Natural killer cell (primary cell): ENCODE data around the gene GPBP1. TPM values are rescaled to one million over a fixed set of nuclear protein-coding genes. Genes with fewer than 3 reads are reported as not detected.
"Not testable (repeated sequence)": the region's sequence is repeated elsewhere in the genome, so short reads cannot be mapped to it uniquely, and the experiment has no call there.

Experiments used
- ATAC-seq, 3 donors: fragments of 150-1000 bp in 2 of 3; fragments of 200-7000 bp in 1 of 3; cut with Tn5 transposase; 1 replicate in 1 of 3; 2 replicates in 2 of 3; pipeline ENCODE4 v1.10.0; 2021; ENCODE audit warnings: mild to moderate bottlenecking in 2 of 3, moderate library complexity in 2 of 3
- DNase-seq, 2 donors: peaks; one replicate each; pipeline versions ENCODE4 v3.0.0 to v3.0.0-alpha.2; 2013 to 2021; ENCODE audit warnings: mixed read lengths in 1 of 2
- H3K27ac ChIP-seq: one replicate; pipeline ENCODE4 v1.5.1; 2013; ENCODE audit warnings: mild to moderate bottlenecking, low read length
- H3K27me3 ChIP-seq: one replicate; pipeline ENCODE4 v1.6.1; 2013; ENCODE audit warnings: low read length; ENCODE audit not compliant: control insufficient read depth, insufficient read depth
- H3K36me3 ChIP-seq: one replicate; pipeline ENCODE4 v1.6.1; 2013; ENCODE audit warnings: low read length; ENCODE audit not compliant: control insufficient read depth, insufficient read depth
- H3K4me1 ChIP-seq: one replicate; pipeline ENCODE4 v1.6.1; 2013; ENCODE audit warnings: low read length; ENCODE audit not compliant: control insufficient read depth, insufficient read depth
- H3K4me3 ChIP-seq: one replicate; pipeline ENCODE4 v1.5.1; 2013; ENCODE audit warnings: low read length
- H3K9me3 ChIP-seq: one replicate; pipeline ENCODE4 v1.6.1; 2013; ENCODE audit warnings: low read length; ENCODE audit not compliant: control insufficient read depth, insufficient read depth
- H3K27ac Mint-ChIP-seq, 2 donors: one replicate each; pipeline ENCODE4 v1.8.0; 2022; ENCODE audit warnings: mild to moderate bottlenecking in 2 of 2, mixed read lengths in 2 of 2, moderate library complexity in 1 of 2
- H3K27me3 Mint-ChIP-seq, 2 donors: one replicate each; pipeline ENCODE4 v1.8.0; 2022; ENCODE audit warnings: low read depth in 2 of 2, mixed read lengths in 2 of 2
- H3K36me3 Mint-ChIP-seq: one replicate; pipeline ENCODE4 v1.8.0; 2022; ENCODE audit warnings: mixed read lengths
- H3K4me1 Mint-ChIP-seq, 2 donors: one replicate each; pipeline ENCODE4 v1.8.0; 2022; ENCODE audit warnings: mixed read lengths in 2 of 2
- H3K4me3 Mint-ChIP-seq: one replicate; pipeline ENCODE4 v1.8.0; 2022; ENCODE audit warnings: mild to moderate bottlenecking, moderate library complexity, mixed read lengths
- H3K9me3 Mint-ChIP-seq, 2 donors: one replicate each; pipeline ENCODE4 v1.8.0; 2022; ENCODE audit warnings: mixed read lengths in 2 of 2
- CTCF ChIP-seq: fragments of 200-600 bp; IDR thresholded peaks from one replicate; pipeline ENCODE4 v1.8.0; 2022; ENCODE audit warnings: antibody characterized with exemption
- WGBS: methylation state at CpG from one replicate; pipeline ENCODE4 v1.1.7; 2013; ENCODE audit warnings: missing lambda C conversion rate; ENCODE audit not compliant: insufficient coverage; 5-methylcytosine and 5-hydroxymethylcytosine counted together
- intact Hi-C: fragments of 100-400 bp; cut with micrococcal nuclease; formaldehyde crosslinking; loops from one replicate; pipeline ENCODE4 v1.14.2; 2022
- total RNA-seq, 4 donors: library from RNA; stranded (reverse); fragments of 120-200 nt in 1 of 4; gene quantifications; one replicate each; pipeline versions ENCODE4 v1.2.3 to v1.2.4, GENCODE V29; 2013 to 2022

Gene GPBP1
- total RNA-seq, 3 donors from 2014 or later (not counting 1 experiment from before 2014, with no cell fraction given): 104 to 130 (median 118) TPM

GRCh38 chr5:57190593-57190992 lies 16.7 kb downstream of the GPBP1 start:
- intact Hi-C loops: no loop called here
- DNase-seq (no peak), ATAC-seq (no peak)
- Histone ChIP-seq H3K36me3 (peaks cover 17% of the 10 kb centered on the region), H3K27me3 (no peaks in the 10 kb centered on the region), H3K9me3 (no peaks in the 10 kb centered on the region), H3K27ac (no peak overlapping the region), H3K4me3 (no peak overlapping the region), H3K4me1 (peaks cover 42% of the 10 kb centered on the region)
- H3K4me3 Mint-ChIP-seq: no peak overlapping the region
- H3K9me3 Mint-ChIP-seq: no peaks in the 10 kb centered on the region
- peaks cover 69 to 90% of the 10 kb centered on the region in 2 donors for H3K4me1 Mint-ChIP-seq
- no peaks in the 10 kb centered on the region for H3K27me3 Mint-ChIP-seq
- TF ChIP-seq CTCF: no peak
- 97% methylated on average over 2 of the region's 2 CpGs for WGBS
- no peaks in the 10 kb centered on the region for H3K36me3 Mint-ChIP-seq
- H3K27ac Mint-ChIP-seq: no peak overlapping the region

- H3K36me3 Mint-ChIP-seq: no peaks in the 10 kb centered on the region
- WGBS: 97% methylated on average over 5 of the region's 5 CpGs
These were observed 17.3 kb downstream of the GPBP1 start for GRCh38 chr5:57191163-57191562.

GRCh38 chr5:57191986-57192385 lies 18.1 kb downstream of the GPBP1 start:
- no peaks in the 10 kb centered on the region for H3K36me3 Mint-ChIP-seq
- intact Hi-C loops: no loop called here
- H3K27me3 ChIP-seq: no peaks in the 10 kb centered on the region
- H3K27me3 Mint-ChIP-seq: no peaks in the 10 kb centered on the region
- H3K27ac ChIP-seq: no peak overlapping the region
- H3K4me3 Mint-ChIP-seq: no peak overlapping the region
- H3K9me3 ChIP-seq: no peaks in the 10 kb centered on the region
- peaks cover 17% of the 10 kb centered on the region for H3K36me3 ChIP-seq
- H3K27ac Mint-ChIP-seq: peak overlapping the region in 1 of 2 donors; percentile 80
- TF ChIP-seq CTCF: no peak
- no peak for DNase-seq
- no peak for ATAC-seq
- H3K4me1 Mint-ChIP-seq: peaks cover 58 to 76% of the 10 kb centered on the region in 2 donors
- peaks cover 30% of the 10 kb centered on the region for H3K4me1 ChIP-seq
- H3K9me3 Mint-ChIP-seq: no peaks in the 10 kb centered on the region
- no peak overlapping the region for H3K4me3 ChIP-seq
- 74% methylated on average over 2 of the region's 2 CpGs for WGBS

More at GRCh38 chr5:57191163-57191562, 17.3 kb downstream of the GPBP1 start:
- H3K27me3 Mint-ChIP-seq: no peaks in the 10 kb centered on the region
- no peak for DNase-seq
- no peak overlapping the region for H3K4me3 Mint-ChIP-seq
- ATAC-seq: no peak
- H3K9me3 ChIP-seq: no peaks in the 10 kb centered on the region
- peaks cover 17% of the 10 kb centered on the region for H3K36me3 ChIP-seq
- no peak for TF ChIP-seq CTCF
- H3K27ac ChIP-seq: no peak overlapping the region
- intact Hi-C loops: no loop called here
- H3K9me3 Mint-ChIP-seq: no peaks in the 10 kb centered on the region
- H3K27me3 ChIP-seq: no peaks in the 10 kb centered on the region
- H3K4me3 ChIP-seq: no peak overlapping the region
- H3K27ac Mint-ChIP-seq: peak overlapping the region in 1 of 2 donors; percentile 80
- H3K4me1 Mint-ChIP-seq: peaks cover 65 to 84% of the 10 kb centered on the region in 2 donors
- peaks cover 36% of the 10 kb centered on the region for H3K4me1 ChIP-seq

GRCh38 chr5:57192832-57193231 lies 19.0 kb downstream of the GPBP1 start:
- H3K4me3 Mint-ChIP-seq: not testable (repeated sequence)
- H3K4me1 Mint-ChIP-seq: peaks cover 54 to 73% of the 10 kb centered on the region in 2 donors

More at GRCh38 chr5:57192832-57193231, 19.0 kb downstream of the GPBP1 start:
- DNase-seq, H3K27me3 ChIP-seq, intact Hi-C loops, ATAC-seq, H3K27me3 Mint-ChIP-seq, H3K9me3 Mint-ChIP-seq, H3K36me3 Mint-ChIP-seq, H3K27ac ChIP-seq, H3K4me3 ChIP-seq, H3K9me3 ChIP-seq: not testable (repeated sequence)
- WGBS: 82% methylated on average over 5 of the region's 6 CpGs
- H3K27ac Mint-ChIP-seq: peak overlapping the region; percentile 48 to 80
- Histone ChIP-seq H3K36me3 (peaks cover 17% of the 10 kb centered on the region), H3K4me1 (peaks cover 28% of the 10 kb centered on the region)
